Tibial nerve (tissue), 4 donors: ENCODE measurements around the gene VSNL1. TPM values are rescaled to one million over a fixed set of nuclear protein-coding genes. Genes with fewer than 3 reads are reported as not detected.

Source experiments
- DNase-seq, 2 donors: peaks; one replicate each; pipeline ENCODE4 v3.0.0-alpha.2; 2019; ENCODE audit warnings: low spot score in 2 of 2
- H3K27ac ChIP-seq, 4 donors: fragments of 200-600 bp; sonication (generic) in 3 of 4; one replicate each; pipeline ENCODE4 v1.5.1; 2017 to 2019; ENCODE audit warnings: mild to moderate bottlenecking in 1 of 4
- H3K27me3 ChIP-seq, 2 donors: fragments of 200-600 bp; sonication (generic) in 1 of 2; one replicate each; pipeline versions ENCODE4 v1.5.1 to v1.6.0; 2017 to 2019
- H3K36me3 ChIP-seq, 3 donors: fragments of 200-600 bp; sonication (generic); one replicate each; pipeline ENCODE4 v1.5.1; 2018 to 2019
- H3K4me1 ChIP-seq, 4 donors: fragments of 200-600 bp; sonication (generic) in 3 of 4; one replicate each; pipeline ENCODE4 v1.5.1; 2017 to 2019
- H3K4me3 ChIP-seq, 4 donors: fragments of 200-600 bp; sonication (generic) in 3 of 4; one replicate each; pipeline ENCODE4 v1.5.1; 2017 to 2019; ENCODE audit warnings: mild to moderate bottlenecking in 1 of 4, moderate library complexity in 1 of 4
- H3K9me3 ChIP-seq, 4 donors: fragments of 200-600 bp; sonication (generic) in 3 of 4; one replicate each; pipeline ENCODE4 v1.5.1; 2017 to 2019
- CTCF ChIP-seq, 5 experiments: fragments of 200-600 bp in 3 of 5; fragments of 450-650 bp in 2 of 5; sonication (generic) in 3 of 5; IDR thresholded peaks; one replicate each; pipeline ENCODE4 v1.5.1; 2016 to 2019; ENCODE audit warnings: antibody characterized with exemption in 5 of 5, mild to moderate bottlenecking in 3 of 5, moderate library complexity in 2 of 5
- EP300 ChIP-seq, 2 donors: sonication (generic); formaldehyde crosslinking; IDR thresholded peaks; one replicate each; pipeline ENCODE4 v1.6.1; 2017; ENCODE audit warnings: antibody characterized with exemption in 2 of 2, mild to moderate bottlenecking in 1 of 2
- POLR2A ChIP-seq, 2 donors: fragments of 450-650 bp; IDR thresholded peaks; one replicate each; pipeline ENCODE4 v1.6.1; 2017; ENCODE audit warnings: antibody characterized with exemption in 2 of 2, mild to moderate bottlenecking in 2 of 2, moderate library complexity in 2 of 2
- WGBS, 2 donors: methylation state at CpG; one replicate each; pipeline ENCODE4 v1.1.5; 2018; 5-methylcytosine and 5-hydroxymethylcytosine counted together
- total RNA-seq, 4 donors: library from RNA; depleted of rRNA; stranded (reverse); fragments of >200 nt; gene quantifications; one replicate each; pipeline ENCODE4 v1.1.0, GENCODE V29; 2016

Gene VSNL1
- total RNA-seq, 4 donors from 2014 or later: 0.63 to 1.2 TPM; not detected in 2

GRCh38 chr2:17625446-17625845, 85.0 kb downstream of the VSNL1 start:
- Histone ChIP-seq H3K9me3 (peaks cover 0 to 7% (median 0%) of the 10 kb centered on the region in 4 donors), H3K4me1 (peaks cover 0 to 5% (median 0%) of the 10 kb centered on the region in 4 donors), H3K36me3 (no peaks in the 10 kb centered on the region), H3K4me3 (no peak overlapping the region), H3K27ac (no peak overlapping the region), H3K27me3 (no peaks in the 10 kb centered on the region)
- 96 to 98% methylated on average over 3 of the region's 3 CpGs for WGBS, 2 donors
- no peak for DNase-seq
- TF ChIP-seq CTCF (IDR thresholded peaks at IDR 0.05): no peak
- TF ChIP-seq EP300 (IDR thresholded peaks at IDR 0.05): no peak
- no peak for TF ChIP-seq POLR2A (IDR thresholded peaks at IDR 0.05)

DNA sequence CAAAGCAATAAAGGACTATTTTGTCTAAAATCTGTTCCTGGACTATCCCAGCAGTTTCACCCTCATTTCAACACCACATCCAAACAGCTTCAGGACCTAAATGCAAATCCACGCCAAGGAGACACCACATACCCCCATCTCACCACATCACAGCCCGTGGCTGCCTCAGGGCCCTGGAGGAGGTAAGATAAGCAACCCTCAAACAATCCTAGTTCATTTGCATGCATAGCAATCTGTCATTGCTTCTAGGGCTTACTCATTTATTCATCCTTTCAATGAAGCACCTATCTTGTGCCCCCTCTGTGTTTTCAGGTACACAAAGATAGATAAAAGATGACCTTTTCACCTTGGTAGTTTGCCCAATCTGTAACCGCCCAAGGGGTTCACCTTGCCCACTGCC, 86.5 kb downstream of the VSNL1 start:
- no peak for TF ChIP-seq CTCF (IDR thresholded peaks at IDR 0.05)
- no peak for TF ChIP-seq POLR2A (IDR thresholded peaks at IDR 0.05)
- TF ChIP-seq EP300 (IDR thresholded peaks at IDR 0.05): no peak
- Histone ChIP-seq H3K4me1 (no peaks in the 10 kb centered on the region), H3K9me3 (peaks cover 0 to 7% (median 0%) of the 10 kb centered on the region in 4 donors), H3K36me3 (no peaks in the 10 kb centered on the region), H3K27me3 (no peaks in the 10 kb centered on the region), H3K27ac (no peak overlapping the region), H3K4me3 (no peak overlapping the region)
- 83 to 90% methylated on average over 3 of the region's 3 CpGs for WGBS, 2 donors
- no peak for DNase-seq

GRCh38 chr2:17627434-17627833, 86.9 kb downstream of the VSNL1 start:
- Histone ChIP-seq H3K4me3 (no peak overlapping the region), H3K27me3 (no peaks in the 10 kb centered on the region), H3K36me3 (no peaks in the 10 kb centered on the region), H3K27ac (no peak overlapping the region), H3K9me3 (peaks cover 0 to 7% (median 0%) of the 10 kb centered on the region in 4 donors), H3K4me1 (no peaks in the 10 kb centered on the region)
- no peak for DNase-seq
- no peak for TF ChIP-seq CTCF (IDR thresholded peaks at IDR 0.05)
- TF ChIP-seq EP300 (IDR thresholded peaks at IDR 0.05): no peak
- TF ChIP-seq POLR2A (IDR thresholded peaks at IDR 0.05): no peak
- 68 to 75% methylated on average over 2 of the region's 2 CpGs for WGBS, 2 donors

GRCh38 chr2:17628349-17629261, 88.1 kb downstream of the VSNL1 start:
- Histone ChIP-seq H3K4me1 (no peaks in the 10 kb centered on the region), H3K4me3 (no peak overlapping the region), H3K27ac (no peak overlapping the region), H3K36me3 (no peaks in the 10 kb centered on the region), H3K27me3 (no peaks in the 10 kb centered on the region), H3K9me3 (peaks cover 0 to 7% (median 0%) of the 10 kb centered on the region in 4 donors)
- TF ChIP-seq CTCF (IDR thresholded peaks at IDR 0.05) (no peak), POLR2A (IDR thresholded peaks at IDR 0.05) (no peak), EP300 (IDR thresholded peaks at IDR 0.05) (no peak)
- no peak for DNase-seq
- WGBS, 2 donors: 59 to 68% methylated on average over 2 of the region's 2 CpGs

DNA sequence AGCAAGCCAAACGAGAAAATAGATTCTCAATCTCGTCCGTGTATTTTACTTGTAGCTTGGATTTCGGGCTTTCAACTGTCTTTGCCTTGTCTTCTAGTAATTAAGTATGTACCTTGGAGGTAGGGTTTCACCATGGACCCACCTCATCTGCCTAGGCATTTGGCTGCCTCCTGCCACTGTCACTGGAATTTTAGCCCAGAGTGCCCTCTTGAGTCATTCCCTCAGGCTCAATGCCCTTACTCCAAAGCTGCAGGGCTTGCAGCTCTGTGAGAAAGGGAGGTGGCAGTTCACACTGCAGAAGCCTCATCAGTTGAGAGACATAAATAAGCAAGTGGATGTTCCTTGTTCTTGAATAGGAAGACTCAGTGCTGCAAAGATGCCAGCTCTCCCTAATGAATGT, 89.6 kb downstream of the VSNL1 start:
- no peak for DNase-seq
- Histone ChIP-seq H3K4me1 (no peaks in the 10 kb centered on the region), H3K9me3 (peaks cover 0 to 7% (median 0%) of the 10 kb centered on the region in 4 donors), H3K4me3 (no peak overlapping the region), H3K36me3 (no peaks in the 10 kb centered on the region), H3K27me3 (no peaks in the 10 kb centered on the region), H3K27ac (no peak overlapping the region)
- TF ChIP-seq CTCF (IDR thresholded peaks at IDR 0.05) (no peak), EP300 (IDR thresholded peaks at IDR 0.05) (no peak), POLR2A (IDR thresholded peaks at IDR 0.05) (no peak)
- WGBS, 2 donors: 92 to 97% methylated on average over 4 of the region's 4 CpGs
